Stimulated activated CD4-positive, alpha-beta T cell treated with anti-CD3 and anti-CD28 coated beads, Interleukin-2, amount 100 ng/mL, for 4 hours (primary cell): ENCODE data around the gene SNPH.
"Not testable (repeated sequence)": the region's sequence is repeated elsewhere in the genome, so short reads cannot be mapped to it uniquely, and the experiment has no call there.

ENCODE experiments used
- DNase-seq: peaks from one replicate; pipeline ENCODE4 v3.0.0-alpha.2; 2020; ENCODE audit warnings: low read depth

The SNPH gene

DNA sequence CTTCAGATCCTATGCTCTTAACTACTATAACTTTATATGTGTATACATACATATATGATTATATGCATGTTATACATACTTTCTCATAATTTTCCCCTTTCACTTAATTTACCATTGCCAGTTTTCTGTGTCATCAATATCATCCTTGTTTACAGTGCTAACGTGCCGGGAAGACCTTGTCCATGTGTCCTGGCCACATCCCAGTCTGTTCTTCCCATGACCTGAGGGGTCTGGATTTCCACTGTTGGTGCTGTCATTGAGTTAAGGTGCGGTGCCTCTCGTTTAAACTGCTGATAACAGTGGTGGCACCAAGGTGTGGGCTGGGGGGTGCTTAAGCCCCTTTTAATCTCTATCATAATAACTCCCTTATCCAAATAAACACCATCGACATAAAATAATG lies 71.3 kb downstream of the SNPH start:
- DNase-seq, result no peak

- DNase-seq, result no peak
Observed at GRCh38 chr20:1338096-1338495, 72.0 kb downstream of the SNPH start.

- DNase-seq, result no peak
Observed at GRCh38 chr20:1338801-1339200, 72.7 kb downstream of the SNPH start.

DNA sequence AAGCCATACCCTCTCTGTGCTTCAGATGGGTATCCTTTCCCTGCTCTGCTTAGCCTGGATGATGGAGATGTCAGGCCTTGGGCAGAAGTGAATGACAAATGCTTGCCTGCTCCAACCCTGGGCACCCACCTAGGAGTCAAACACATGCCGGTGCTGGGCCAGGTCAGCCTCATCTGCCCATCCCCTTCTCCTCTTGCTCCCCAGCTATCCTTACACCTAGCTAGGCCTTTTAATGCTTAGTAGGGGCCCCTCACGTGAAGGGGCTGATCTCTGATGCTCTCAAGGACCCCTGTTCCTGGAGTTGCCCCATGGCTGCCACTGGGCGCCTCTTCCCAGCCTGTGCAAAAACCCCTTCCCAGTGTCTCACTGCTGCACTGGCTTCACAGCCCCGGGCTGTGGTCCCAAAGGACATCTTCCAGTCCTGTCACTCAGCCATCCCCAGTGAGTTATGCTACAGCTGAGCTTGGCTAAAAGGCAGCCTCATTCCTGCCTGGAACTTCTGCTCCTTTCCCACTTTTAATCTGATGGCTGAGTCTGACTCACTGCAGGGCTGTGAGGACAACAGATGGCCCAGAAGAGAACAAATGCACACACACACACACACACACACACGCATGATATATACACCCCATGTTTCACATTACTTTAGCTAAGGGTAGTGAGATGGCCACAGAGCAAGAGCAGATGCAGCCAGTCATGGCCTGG lies 75.6 kb downstream of the SNPH start:
- no peak for DNase-seq

- DNase-seq, result not testable (repeated sequence)
Observed at GRCh38 chr20:1343446-1344124, 77.5 kb downstream of the SNPH start.

DNA sequence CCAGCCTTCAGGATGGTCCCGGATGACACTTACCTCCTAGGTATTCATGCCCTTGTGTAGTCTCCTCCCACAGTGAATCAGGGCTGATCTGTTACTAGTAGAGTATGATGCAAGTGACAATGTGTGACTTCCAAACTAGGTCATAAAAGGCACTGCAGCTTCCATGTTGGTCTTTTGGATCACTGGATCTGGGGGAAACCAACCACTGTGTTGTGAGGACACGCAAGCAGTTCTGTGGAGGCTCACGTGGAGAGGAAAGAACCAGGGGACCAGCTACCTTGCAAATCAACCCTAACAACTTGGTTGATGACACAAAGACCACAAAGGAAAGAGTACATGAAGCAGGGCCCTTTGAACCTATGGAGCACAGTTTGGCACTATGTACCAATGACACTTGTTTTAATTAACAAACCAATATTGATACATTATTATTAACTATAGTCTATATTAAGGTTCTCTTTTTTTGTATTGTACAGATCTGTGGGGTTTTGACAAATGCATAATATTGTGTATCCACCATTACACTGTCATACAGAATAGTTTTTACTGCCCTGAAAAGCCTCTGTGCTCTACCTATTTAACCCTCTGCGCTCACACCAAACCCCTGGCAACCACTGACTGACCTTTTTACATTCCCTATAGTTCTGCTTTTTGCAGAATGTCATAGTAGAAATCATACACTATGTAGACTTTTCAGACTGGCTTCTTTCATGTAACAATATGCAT lies 79.1 kb downstream of the SNPH start:
- DNase-seq, result no peak

GRCh38 chr20:1345756-1346093 lies 79.6 kb downstream of the SNPH start:
- DNase-seq, result no peak

DNA sequence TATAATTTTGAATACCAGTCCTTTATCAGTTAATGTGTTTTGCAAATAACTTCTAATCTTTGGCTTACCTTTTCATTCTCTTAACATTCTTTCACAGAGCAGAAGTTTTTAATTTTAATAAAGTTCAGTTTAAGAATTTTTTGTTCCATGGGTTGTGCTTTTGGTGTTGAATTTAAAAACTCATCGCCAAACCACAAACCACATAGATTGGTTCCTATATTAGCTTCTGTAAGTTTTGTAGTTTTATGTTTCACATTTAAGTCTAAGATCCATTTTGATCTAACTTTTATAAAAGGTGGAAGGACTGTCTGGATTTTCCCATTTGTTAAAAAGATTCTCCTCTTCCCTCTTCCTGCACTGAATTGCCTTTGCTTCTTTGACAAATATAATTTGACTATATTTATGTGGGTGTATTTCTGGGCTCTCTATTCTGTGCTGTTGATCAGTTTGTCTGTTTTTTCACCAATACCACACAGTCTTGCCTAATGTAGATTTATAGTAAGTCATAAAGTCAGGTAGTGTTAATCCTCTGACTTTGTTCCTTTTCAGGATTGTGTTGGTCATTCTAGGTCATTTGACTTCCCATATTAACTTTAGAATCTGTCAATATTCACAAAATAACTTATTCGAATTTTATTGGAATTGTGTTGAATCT lies 80.3 kb downstream of the SNPH start:
- no peak for DNase-seq

- DNase-seq, result no peak
Observed at GRCh38 chr20:1353956-1354355, 87.9 kb downstream of the SNPH start.

- peak; percentile 11 for DNase-seq
Observed at GRCh38 chr20:1357921-1358671, 92.0 kb downstream of the SNPH start.
